AG09309 (cell line): ENCODE results near the gene FGD6.

Source experiments
- DNase-seq: peaks from one replicate; pipeline ENCODE4 v3.0.0-alpha.2; 2010; ENCODE audit warnings: low read depth
- H3K4me3 ChIP-seq: 2 replicates; pipeline ENCODE4 v1.5.1; 2011; ENCODE audit warnings: mild to moderate bottlenecking, low read depth, low read length, moderate library complexity; ENCODE audit not compliant: control insufficient read depth
- CTCF ChIP-seq: IDR thresholded peaks from 2 replicates; pipeline ENCODE4 v1.5.1; 2011; ENCODE audit warnings: mild to moderate bottlenecking, low read depth, low read length, inconsistent platforms; ENCODE audit not compliant: insufficient read depth, control insufficient read depth; ENCODE audit errors: missing control alignments

Gene FGD6

GRCh38 chr12:95077341-95077740 is 139.9 kb downstream of the FGD6 start:
- DNase-seq, result no peak
- TF ChIP-seq CTCF, result no peak

GRCh38 chr12:95074766-95075165 is 142.5 kb downstream of the FGD6 start:
- TF ChIP-seq CTCF, result no peak
- DNase-seq, result no peak
- H3K4me3 ChIP-seq, result no peak overlapping the region

More at GRCh38 chr12:95077341-95077740, 139.9 kb downstream of the FGD6 start:
- H3K4me3 ChIP-seq, result no peak overlapping the region

- no peak for DNase-seq
- TF ChIP-seq CTCF, result peak; percentile 87
- H3K4me3 ChIP-seq, result peak overlapping the region; percentile 81
Measured at GRCh38 chr12:95073698-95074520, 143.4 kb downstream of the FGD6 start.

- no peak for TF ChIP-seq CTCF
- H3K4me3 ChIP-seq, result peak within 1 kb of the TSS; percentile 81
- peak; percentile 71 for DNase-seq
Measured at GRCh38 chr12:95072900-95073697, 144.2 kb downstream of the FGD6 start, which contains the start of gene NR2C1. Gene NR2C1, minus strand, starts transcription at chr12:95073618. Its CDS starts 6,234 bp downstream, at chr12:95067384.

- H3K4me3 ChIP-seq, result no peak overlapping the region
- no peak for DNase-seq
- no peak for TF ChIP-seq CTCF
Measured at GRCh38 chr12:95070378-95070777, 146.9 kb downstream of the FGD6 start.

- no peak for TF ChIP-seq CTCF
- H3K4me3 ChIP-seq, result no peak overlapping the region
- DNase-seq, result no peak
Measured at GRCh38 chr12:95066091-95066855, 151.0 kb downstream of the FGD6 start.
